Activated gamma-delta T cell (primary cell): ENCODE results near the gene BRF1.

Source experiments
- DNase-seq: peaks from one replicate; lab custom pipeline; 2025; lab: John Stamatoyannopoulos, UW

BRF1 gene

GRCh38 chr14:105193916-105194782 lies 106.7 kb downstream of the BRF1 start:
- no peak for DNase-seq

GRCh38 chr14:105192866-105193731 lies 107.7 kb downstream of the BRF1 start:
- no peak for DNase-seq

- no peak for DNase-seq
These were observed 112.8 kb downstream of the BRF1 start for GRCh38 chr14:105187935-105188524.

GRCh38 chr14:105187116-105187515 lies 113.7 kb downstream of the BRF1 start:
- no peak for DNase-seq

GRCh38 chr14:105185973-105186372 lies 114.8 kb downstream of the BRF1 start:
- no peak for DNase-seq

- DNase-seq = no peak
These were observed 115.8 kb downstream of the BRF1 start for GRCh38 chr14:105185001-105185400.

GRCh38 chr14:105184461-105184860 lies 116.3 kb downstream of the BRF1 start:
- DNase-seq = no peak

- no peak for DNase-seq
These were observed 118.3 kb downstream of the BRF1 start for GRCh38 chr14:105182296-105183020.

- DNase-seq = no peak
These were observed 119.1 kb downstream of the BRF1 start for GRCh38 chr14:105181549-105182295.

GRCh38 chr14:105180592-105181548 lies 119.9 kb downstream of the BRF1 start, which contains the start of gene NUDT14:
NUDT14 (minus strand) TSS chr14:105181312; CDS start chr14:105181209, 103 bp downstream.
- DNase-seq = peak; percentile 79

- no peak for DNase-seq
These were observed 121.6 kb downstream of the BRF1 start for GRCh38 chr14:105179191-105179590.

- no peak for DNase-seq
These were observed 122.0 kb downstream of the BRF1 start for GRCh38 chr14:105178868-105179140.

GRCh38 chr14:105178069-105178867 lies 122.5 kb downstream of the BRF1 start:
- DNase-seq = no peak

- DNase-seq = no peak
These were observed 123.7 kb downstream of the BRF1 start for GRCh38 chr14:105177082-105177481.

GRCh38 chr14:105176513-105176912 lies 124.3 kb downstream of the BRF1 start:
- DNase-seq = no peak

GRCh38 chr14:105173901-105174894 lies 126.6 kb downstream of the BRF1 start:
- peak; percentile 66 for DNase-seq

- no peak for DNase-seq
These were observed 127.7 kb downstream of the BRF1 start for GRCh38 chr14:105173145-105173544.

GRCh38 chr14:105172476-105172875 lies 128.3 kb downstream of the BRF1 start:
- DNase-seq = no peak
